ENCODE data around the gene CEP131.

Gene CEP131

DNA sequence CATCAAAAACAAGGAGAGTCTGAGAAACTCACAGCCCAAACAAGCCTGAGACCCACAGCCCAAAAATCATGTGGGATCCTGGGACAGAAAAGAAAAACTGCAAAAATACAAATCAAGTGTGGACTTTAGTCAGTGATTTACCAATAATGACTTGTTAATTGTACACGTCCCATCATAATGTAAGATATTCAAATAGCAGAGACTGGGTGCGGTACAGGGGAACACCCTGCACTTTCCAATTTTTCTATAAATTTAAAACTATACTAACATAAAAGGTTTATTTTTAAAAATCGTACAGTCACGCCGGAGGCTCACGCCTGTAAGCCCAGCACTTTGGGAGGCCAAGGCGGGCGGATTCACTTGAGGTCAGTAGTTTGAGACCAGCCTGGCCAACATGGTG, 8.8 kb downstream of the CEP131 start:
- no peak for FAIRE-seq

DNA sequence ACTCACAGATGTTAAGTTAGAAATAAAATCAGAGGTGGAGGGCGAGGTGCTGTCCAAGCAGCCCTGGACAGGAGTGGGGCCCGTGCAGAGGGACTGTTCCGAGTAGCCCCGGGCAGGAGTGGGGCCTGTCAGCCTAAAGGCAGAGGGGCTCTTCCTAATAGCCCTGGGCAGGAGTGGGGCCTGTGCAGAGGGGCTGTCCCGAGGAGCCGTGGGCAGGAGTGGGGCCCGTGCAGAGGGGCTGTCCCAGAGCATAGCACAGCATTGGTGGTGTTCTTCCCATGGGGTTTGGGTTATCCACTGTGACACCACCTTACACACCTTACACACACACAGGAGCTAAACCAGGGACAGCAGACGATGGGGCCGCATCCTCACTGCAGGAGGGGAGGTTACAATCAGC, 10.4 kb downstream of the CEP131 start:
- TF ChIP-seq, protein P1, sequence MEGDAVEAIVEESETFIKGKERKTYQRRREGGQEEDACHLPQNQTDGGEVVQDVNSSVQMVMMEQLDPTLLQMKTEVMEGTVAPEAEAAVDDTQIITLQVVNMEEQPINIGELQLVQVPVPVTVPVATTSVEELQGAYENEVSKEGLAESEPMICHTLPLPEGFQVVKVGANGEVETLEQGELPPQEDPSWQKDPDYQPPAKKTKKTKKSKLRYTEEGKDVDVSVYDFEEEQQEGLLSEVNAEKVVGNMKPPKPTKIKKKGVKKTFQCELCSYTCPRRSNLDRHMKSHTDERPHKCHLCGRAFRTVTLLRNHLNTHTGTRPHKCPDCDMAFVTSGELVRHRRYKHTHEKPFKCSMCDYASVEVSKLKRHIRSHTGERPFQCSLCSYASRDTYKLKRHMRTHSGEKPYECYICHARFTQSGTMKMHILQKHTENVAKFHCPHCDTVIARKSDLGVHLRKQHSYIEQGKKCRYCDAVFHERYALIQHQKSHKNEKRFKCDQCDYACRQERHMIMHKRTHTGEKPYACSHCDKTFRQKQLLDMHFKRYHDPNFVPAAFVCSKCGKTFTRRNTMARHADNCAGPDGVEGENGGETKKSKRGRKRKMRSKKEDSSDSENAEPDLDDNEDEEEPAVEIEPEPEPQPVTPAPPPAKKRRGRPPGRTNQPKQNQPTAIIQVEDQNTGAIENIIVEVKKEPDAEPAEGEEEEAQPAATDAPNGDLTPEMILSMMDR (IDR thresholded peaks at IDR 0.05; ENCODE audit: insufficient read depth, missing control alignments) = no peak
- FAIRE-seq (no peak), DNase-seq (ENCODE audit: insufficient read length, low spot score) (no peak)

More for the DNA sequence above, 8.8 kb downstream of the CEP131 start:
- no peak for DNase-seq (ENCODE audit: insufficient read length, low spot score)
- TF ChIP-seq, protein P1 (IDR thresholded peaks at IDR 0.05; ENCODE audit: insufficient read depth, missing control alignments) = no peak

DNA sequence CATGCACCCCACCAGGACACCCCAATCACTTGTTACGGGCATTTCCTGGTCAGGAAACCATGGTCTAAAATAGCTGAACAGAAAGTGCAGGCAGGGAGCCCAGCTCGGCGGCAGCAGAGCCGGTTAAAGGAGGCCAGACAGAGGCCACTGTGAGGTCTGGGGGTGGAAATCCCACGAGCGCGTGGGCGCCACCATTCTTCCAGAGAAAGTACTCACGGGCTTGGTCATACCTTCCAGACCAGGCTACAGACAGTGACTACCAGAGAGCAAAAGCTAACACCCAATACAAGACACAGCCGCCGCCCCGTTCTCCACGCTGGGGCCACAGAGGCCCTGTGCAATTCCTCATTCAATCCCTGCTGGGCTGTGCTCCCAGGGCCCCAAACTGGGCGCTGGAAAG, 11.9 kb downstream of the CEP131 start:
- TF ChIP-seq, protein P1 (IDR thresholded peaks at IDR 0.05; ENCODE audit: insufficient read depth, missing control alignments) = no peak
- no peak for DNase-seq (ENCODE audit: insufficient read length, low spot score)
- FAIRE-seq = no peak

GRCh38 chr17:81210466-81210865, 12.3 kb downstream of the CEP131 start:
- DNase-seq (ENCODE audit: insufficient read length, low spot score) (no peak), FAIRE-seq (no peak)
- TF ChIP-seq, protein P1 (IDR thresholded peaks at IDR 0.05; ENCODE audit: insufficient read depth, missing control alignments) = no peak

DNA sequence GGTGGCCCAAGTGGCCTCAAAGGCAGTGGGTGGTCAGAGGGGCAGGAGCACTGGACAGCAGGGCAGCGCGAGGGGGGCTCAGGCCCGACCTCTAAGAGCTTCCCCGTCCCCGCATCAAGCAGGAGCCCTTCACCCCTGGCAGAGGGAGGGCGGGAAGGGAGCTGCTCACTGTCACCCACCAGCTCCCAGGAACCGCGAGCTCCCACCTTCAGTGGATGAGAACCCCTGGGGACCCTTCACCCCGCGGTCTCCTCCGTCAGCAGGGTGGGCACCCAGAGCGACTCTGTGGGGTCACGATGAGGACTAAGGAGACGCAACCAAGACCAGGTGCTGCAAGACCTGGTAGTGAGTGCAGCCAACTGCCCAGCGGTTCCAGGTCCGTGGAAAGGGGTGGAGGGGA, 13.6 kb downstream of the CEP131 start:
- FAIRE-seq (no peak), DNase-seq (ENCODE audit: insufficient read length, low spot score) (no peak)
- TF ChIP-seq, protein P1 (IDR thresholded peaks at IDR 0.05; ENCODE audit: insufficient read depth, missing control alignments) = no peak

DNA sequence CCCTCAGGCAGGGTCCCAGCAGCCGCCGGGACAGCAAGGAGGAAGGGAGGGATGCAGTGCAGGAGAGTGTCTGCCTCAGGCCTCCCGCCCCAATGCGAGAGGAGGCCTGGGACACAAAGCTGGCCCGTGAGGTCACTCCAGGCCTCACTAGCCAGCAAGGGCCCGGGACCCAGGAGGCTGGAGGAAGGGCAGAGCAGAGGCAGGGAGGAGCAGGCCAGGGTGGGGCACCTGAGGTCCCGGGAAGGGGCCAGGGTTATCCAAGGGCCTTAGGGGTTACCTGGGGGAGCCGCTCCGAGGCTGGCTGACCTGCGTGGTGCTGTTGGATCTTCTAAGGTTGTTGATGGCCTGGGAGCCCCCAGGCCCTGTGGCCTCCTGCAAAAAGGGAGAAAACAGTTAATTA, 14.1 kb downstream of the CEP131 start:
- TF ChIP-seq, protein P1 (IDR thresholded peaks at IDR 0.05; ENCODE audit: insufficient read depth, missing control alignments) = no peak
- no peak for FAIRE-seq
- no peak for DNase-seq (ENCODE audit: insufficient read length, low spot score)

DNA sequence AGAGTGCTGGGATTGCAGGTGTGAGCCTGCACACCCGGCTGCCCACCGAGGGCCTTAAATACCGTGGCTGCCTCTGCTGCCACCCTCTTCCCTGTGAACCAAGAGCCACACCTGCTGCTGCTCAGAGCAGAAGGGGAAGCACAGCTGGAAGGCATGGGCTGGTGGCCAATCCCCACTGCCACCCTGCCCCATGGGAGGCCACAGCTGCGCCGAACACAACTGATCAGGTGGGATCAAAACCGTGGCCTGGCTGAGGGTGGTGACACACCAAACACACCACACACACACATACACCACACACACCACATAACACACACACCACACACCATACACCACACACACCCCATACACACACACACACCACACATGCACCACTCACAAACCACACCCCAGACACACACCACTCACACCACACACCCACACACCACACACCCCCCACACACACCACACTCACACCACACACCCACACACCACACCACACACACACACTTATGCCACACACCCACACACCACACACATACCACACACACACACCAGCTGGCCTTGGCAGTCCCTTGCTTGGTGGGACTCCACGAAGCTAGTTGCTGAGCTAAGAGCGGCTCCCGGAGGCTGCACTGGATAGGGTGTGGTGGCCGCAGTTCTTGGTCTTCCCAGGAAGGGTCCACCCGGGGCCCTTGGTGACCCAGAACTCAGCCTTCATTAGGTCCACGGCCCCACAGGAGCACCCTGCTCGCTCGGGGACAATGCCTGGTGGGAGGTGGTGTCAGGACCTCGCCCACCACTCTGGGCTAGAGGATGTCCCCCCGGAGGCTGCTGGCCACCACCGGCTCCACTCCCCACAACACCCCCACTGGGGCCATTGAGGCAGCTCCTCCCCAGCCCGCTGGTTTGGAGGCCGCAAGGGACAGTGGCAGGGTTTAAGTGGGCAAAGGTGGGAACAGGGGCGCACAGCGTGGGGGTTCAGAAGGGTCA, 14.9 kb downstream of the CEP131 start:
- TF ChIP-seq, protein P1 (IDR thresholded peaks at IDR 0.05; ENCODE audit: insufficient read depth, missing control alignments) = no peak
- FAIRE-seq (no peak), DNase-seq (ENCODE audit: insufficient read length, low spot score) (no peak)
